Measurements from ENCODE around the gene DESI2.

DNA sequence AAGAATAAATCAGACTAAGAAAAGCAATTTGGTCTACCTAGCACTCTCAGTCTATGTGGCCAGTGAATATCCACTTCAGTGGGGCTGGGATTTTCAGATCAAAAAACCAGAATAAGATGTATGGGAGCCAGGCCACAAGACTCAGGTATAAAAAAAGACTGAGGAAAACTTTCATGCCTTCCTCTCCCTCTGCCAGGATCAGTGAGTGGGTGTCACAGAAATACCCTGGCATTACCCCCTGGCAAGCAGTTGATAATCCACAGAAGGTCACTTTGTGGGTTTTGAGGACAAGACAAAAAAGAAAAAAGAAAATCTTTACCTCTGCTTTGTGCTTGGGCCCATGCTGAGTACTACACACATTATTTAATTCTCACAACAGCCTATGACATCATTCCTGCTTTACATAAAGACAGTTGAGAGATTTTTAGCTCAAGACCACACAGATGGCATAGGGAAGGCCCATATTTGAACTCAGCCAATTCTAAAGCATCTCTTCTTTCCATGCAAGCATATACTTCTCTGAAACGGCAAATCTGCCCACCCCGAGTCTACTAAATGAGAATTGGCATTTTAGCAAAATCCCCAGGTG, 57.6 kb downstream of the DESI2 start:
- no peak for TF ChIP-seq SP1 (IDR thresholded peaks at IDR 0.05)
- TF ChIP-seq, protein P1, sequence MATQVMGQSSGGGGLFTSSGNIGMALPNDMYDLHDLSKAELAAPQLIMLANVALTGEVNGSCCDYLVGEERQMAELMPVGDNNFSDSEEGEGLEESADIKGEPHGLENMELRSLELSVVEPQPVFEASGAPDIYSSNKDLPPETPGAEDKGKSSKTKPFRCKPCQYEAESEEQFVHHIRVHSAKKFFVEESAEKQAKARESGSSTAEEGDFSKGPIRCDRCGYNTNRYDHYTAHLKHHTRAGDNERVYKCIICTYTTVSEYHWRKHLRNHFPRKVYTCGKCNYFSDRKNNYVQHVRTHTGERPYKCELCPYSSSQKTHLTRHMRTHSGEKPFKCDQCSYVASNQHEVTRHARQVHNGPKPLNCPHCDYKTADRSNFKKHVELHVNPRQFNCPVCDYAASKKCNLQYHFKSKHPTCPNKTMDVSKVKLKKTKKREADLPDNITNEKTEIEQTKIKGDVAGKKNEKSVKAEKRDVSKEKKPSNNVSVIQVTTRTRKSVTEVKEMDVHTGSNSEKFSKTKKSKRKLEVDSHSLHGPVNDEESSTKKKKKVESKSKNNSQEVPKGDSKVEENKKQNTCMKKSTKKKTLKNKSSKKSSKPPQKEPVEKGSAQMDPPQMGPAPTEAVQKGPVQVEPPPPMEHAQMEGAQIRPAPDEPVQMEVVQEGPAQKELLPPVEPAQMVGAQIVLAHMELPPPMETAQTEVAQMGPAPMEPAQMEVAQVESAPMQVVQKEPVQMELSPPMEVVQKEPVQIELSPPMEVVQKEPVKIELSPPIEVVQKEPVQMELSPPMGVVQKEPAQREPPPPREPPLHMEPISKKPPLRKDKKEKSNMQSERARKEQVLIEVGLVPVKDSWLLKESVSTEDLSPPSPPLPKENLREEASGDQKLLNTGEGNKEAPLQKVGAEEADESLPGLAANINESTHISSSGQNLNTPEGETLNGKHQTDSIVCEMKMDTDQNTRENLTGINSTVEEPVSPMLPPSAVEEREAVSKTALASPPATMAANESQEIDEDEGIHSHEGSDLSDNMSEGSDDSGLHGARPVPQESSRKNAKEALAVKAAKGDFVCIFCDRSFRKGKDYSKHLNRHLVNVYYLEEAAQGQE (IDR thresholded peaks at IDR 0.05) = no peak

Data from liver (tissue), 2 donors.